ENCODE measurements around the gene NFIB. TPM values are rescaled to one million over a fixed set of nuclear protein-coding genes. Genes with fewer than 3 reads are reported as not detected.

Gene NFIB
- polyA plus RNA-seq, 1 donor (not counting 4 experiments of a cell fraction or from before 2014, with no cell fraction given), result 8.9 TPM

- Histone ChIP-seq H3K9me3 (ENCODE audit: control insufficient read depth, low read depth, low read length) (no peaks in the 10 kb centered on the region), H3K4me2 (ENCODE audit: control insufficient read depth, extremely low read depth, insufficient read depth, low read depth, low read length) (no peak overlapping the region), H3K9me1 (ENCODE audit: control insufficient read depth, extremely low read depth, insufficient read depth, low read length) (no peaks in the 10 kb centered on the region), H3K79me2 (ENCODE audit: control insufficient read depth, insufficient read depth, low read length) (peaks cover 80% of the 10 kb centered on the region), H3K4me1 (ENCODE audit: control insufficient read depth, extremely low read depth, insufficient read depth, low read length) (peaks cover 36% of the 10 kb centered on the region), H3K9ac (ENCODE audit: control insufficient read depth, extremely low read depth, insufficient read depth, low read length) (no peak overlapping the region), H3K27me3 (ENCODE audit: control insufficient read depth, extremely low read depth, insufficient read depth, low read length) (no peaks in the 10 kb centered on the region), H3K4me3 (ENCODE audit: control insufficient read depth in 2 of 3, extremely low read depth in 1 of 3, insufficient read depth in 2 of 3, low read depth in 1 of 3, low read length in 3 of 3) (no peak overlapping the region), H4K20me1 (ENCODE audit: control insufficient read depth, extremely low read depth, insufficient read depth, low read length) (peaks cover 3% of the 10 kb centered on the region), H2AFZ (ENCODE audit: control insufficient read depth, low read length) (no peak overlapping the region), H3K27ac (ENCODE audit: control insufficient read depth, insufficient read depth, low read length) (no peak overlapping the region), H3K36me3 (ENCODE audit: control insufficient read depth in 2 of 2, extremely low read depth in 1 of 2, insufficient read depth in 2 of 2, low read length in 2 of 2) (peaks cover 0 to 8% of the 10 kb centered on the region in 2 experiments)
- FAIRE-seq (peak; percentile 68), DNase-seq (ENCODE audit: low read depth, low spot score) (no peak)
- dilution Hi-C loops (cut with MboI; ENCODE audit: extremely low pct_ligation_motif_present, low sequenced_read_pairs), result no loop called here
- no peak for TF ChIP-seq EZH2 (IDR thresholded peaks at IDR 0.05; ENCODE audit: low read length)
- TF ChIP-seq, protein P1, sequence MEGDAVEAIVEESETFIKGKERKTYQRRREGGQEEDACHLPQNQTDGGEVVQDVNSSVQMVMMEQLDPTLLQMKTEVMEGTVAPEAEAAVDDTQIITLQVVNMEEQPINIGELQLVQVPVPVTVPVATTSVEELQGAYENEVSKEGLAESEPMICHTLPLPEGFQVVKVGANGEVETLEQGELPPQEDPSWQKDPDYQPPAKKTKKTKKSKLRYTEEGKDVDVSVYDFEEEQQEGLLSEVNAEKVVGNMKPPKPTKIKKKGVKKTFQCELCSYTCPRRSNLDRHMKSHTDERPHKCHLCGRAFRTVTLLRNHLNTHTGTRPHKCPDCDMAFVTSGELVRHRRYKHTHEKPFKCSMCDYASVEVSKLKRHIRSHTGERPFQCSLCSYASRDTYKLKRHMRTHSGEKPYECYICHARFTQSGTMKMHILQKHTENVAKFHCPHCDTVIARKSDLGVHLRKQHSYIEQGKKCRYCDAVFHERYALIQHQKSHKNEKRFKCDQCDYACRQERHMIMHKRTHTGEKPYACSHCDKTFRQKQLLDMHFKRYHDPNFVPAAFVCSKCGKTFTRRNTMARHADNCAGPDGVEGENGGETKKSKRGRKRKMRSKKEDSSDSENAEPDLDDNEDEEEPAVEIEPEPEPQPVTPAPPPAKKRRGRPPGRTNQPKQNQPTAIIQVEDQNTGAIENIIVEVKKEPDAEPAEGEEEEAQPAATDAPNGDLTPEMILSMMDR (optimal IDR thresholded peaks at IDR 0.05 in 1 of 3, IDR thresholded peaks at IDR 0.05 in 1 of 3, conservative IDR thresholded peaks at IDR 0.05 in 1 of 3; ENCODE audit: extremely low read depth in 1 of 3, insufficient read depth in 2 of 3, low read length in 3 of 3), result no peak
Measured at GRCh38 chr9:14301006-14301405, 12.9 kb downstream of the NFIB start.

GRCh38 chr9:14300588-14300987 lies 13.4 kb downstream of the NFIB start:
- Histone ChIP-seq H3K9ac (ENCODE audit: control insufficient read depth, extremely low read depth, insufficient read depth, low read length) (no peak overlapping the region), H3K27me3 (ENCODE audit: control insufficient read depth, extremely low read depth, insufficient read depth, low read length) (no peaks in the 10 kb centered on the region), H3K79me2 (ENCODE audit: control insufficient read depth, insufficient read depth, low read length) (peaks cover 82% of the 10 kb centered on the region), H3K4me3 (ENCODE audit: control insufficient read depth in 2 of 3, extremely low read depth in 1 of 3, insufficient read depth in 2 of 3, low read depth in 1 of 3, low read length in 3 of 3) (peak overlapping the region in 1 of 3 experiments; percentile 32), H3K36me3 (ENCODE audit: control insufficient read depth in 2 of 2, extremely low read depth in 1 of 2, insufficient read depth in 2 of 2, low read length in 2 of 2) (peaks cover 0 to 8% of the 10 kb centered on the region in 2 experiments), H3K4me2 (ENCODE audit: control insufficient read depth, extremely low read depth, insufficient read depth, low read depth, low read length) (peak overlapping the region; percentile 76), H3K4me1 (ENCODE audit: control insufficient read depth, extremely low read depth, insufficient read depth, low read length) (peaks cover 36% of the 10 kb centered on the region), H4K20me1 (ENCODE audit: control insufficient read depth, extremely low read depth, insufficient read depth, low read length) (peaks cover 3% of the 10 kb centered on the region), H2AFZ (ENCODE audit: control insufficient read depth, low read length) (no peak overlapping the region), H3K9me3 (ENCODE audit: control insufficient read depth, low read depth, low read length) (no peaks in the 10 kb centered on the region), H3K27ac (ENCODE audit: control insufficient read depth, insufficient read depth, low read length) (no peak overlapping the region), H3K9me1 (ENCODE audit: control insufficient read depth, extremely low read depth, insufficient read depth, low read length) (no peaks in the 10 kb centered on the region)
- DNase-seq (ENCODE audit: low read depth, low spot score) (no peak), FAIRE-seq (no peak)
- no peak for TF ChIP-seq EZH2 (IDR thresholded peaks at IDR 0.05; ENCODE audit: low read length)
- TF ChIP-seq, protein P1 (optimal IDR thresholded peaks at IDR 0.05 in 1 of 3, IDR thresholded peaks at IDR 0.05 in 1 of 3, conservative IDR thresholded peaks at IDR 0.05 in 1 of 3; ENCODE audit: extremely low read depth in 1 of 3, insufficient read depth in 2 of 3, low read length in 3 of 3), result no peak
- dilution Hi-C loops (cut with MboI; ENCODE audit: extremely low pct_ligation_motif_present, low sequenced_read_pairs), result no loop called here

Data from keratinocyte (primary cell).